ENCODE measurements around the gene ANXA11.
"Not testable (repeated sequence)": the region's sequence is repeated elsewhere in the genome, so short reads cannot be mapped to it uniquely, and the experiment has no call there.

The ANXA11 gene

DNA sequence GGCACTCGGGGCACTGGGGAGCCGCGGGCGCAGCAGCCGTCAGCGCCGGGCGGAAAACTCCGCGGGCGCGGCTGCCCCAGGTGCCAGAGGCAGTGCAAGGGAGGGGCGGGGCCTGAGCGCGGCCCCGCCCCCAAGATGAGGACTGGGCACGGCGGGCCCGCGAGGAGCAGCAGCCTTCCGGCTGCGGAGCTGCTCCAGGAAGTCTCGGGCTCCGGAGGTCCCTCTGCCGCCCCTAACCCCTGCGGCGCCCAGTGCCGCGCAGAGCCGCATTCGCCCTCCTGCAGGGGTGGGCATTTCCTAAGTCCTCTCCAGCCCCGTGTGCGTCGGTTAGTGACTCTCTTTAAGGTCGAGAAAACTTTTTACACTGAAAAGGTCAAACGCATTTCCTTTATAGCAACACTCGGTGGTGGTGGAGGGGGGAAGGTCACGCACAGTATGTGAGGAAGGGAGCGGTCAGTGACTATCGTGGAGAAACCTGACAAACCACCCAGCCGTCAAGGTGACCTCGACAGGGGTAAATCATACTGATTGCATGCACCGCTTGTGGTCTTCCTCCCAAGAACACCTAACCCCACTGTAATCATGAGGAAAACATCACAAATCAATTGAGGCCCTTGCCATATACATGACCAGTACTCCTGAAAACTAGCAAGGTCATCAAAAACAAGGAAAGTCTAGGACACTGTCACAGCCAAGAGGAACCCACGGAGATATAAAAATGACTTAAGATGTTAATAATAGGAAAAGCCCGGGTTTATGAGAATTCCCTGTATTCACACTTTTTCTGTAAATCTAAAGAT lies at the start of gene ANXA11:
ANXA11 (minus strand) TSS at position 61 of the 800 bp plus-strand sequence. CDS start 32,676 bp downstream, outside the sequence.
- POLR2A ChIA-PET = interaction anchor here (0.6 to 1.0 kb wide), 2 partner anchors 18 to 27 kb away, joined by 3 to 4 read pairs; no protein-coding TSS in a partner anchor
- CTCF ChIA-PET = interaction anchor here (1.5 kb wide), 1 partner anchor 18 kb away, joined by 4 read pairs; no protein-coding TSS in a partner anchor
- DNase-seq (ENCODE audit: extremely low spot score) = peak; percentile 93
- TF ChIP-seq, protein P1, sequence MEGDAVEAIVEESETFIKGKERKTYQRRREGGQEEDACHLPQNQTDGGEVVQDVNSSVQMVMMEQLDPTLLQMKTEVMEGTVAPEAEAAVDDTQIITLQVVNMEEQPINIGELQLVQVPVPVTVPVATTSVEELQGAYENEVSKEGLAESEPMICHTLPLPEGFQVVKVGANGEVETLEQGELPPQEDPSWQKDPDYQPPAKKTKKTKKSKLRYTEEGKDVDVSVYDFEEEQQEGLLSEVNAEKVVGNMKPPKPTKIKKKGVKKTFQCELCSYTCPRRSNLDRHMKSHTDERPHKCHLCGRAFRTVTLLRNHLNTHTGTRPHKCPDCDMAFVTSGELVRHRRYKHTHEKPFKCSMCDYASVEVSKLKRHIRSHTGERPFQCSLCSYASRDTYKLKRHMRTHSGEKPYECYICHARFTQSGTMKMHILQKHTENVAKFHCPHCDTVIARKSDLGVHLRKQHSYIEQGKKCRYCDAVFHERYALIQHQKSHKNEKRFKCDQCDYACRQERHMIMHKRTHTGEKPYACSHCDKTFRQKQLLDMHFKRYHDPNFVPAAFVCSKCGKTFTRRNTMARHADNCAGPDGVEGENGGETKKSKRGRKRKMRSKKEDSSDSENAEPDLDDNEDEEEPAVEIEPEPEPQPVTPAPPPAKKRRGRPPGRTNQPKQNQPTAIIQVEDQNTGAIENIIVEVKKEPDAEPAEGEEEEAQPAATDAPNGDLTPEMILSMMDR (IDR thresholded peaks at IDR 0.05; ENCODE audit: control extremely low read depth, extremely low read depth, low read depth, missing control alignments) = no peak

DNA sequence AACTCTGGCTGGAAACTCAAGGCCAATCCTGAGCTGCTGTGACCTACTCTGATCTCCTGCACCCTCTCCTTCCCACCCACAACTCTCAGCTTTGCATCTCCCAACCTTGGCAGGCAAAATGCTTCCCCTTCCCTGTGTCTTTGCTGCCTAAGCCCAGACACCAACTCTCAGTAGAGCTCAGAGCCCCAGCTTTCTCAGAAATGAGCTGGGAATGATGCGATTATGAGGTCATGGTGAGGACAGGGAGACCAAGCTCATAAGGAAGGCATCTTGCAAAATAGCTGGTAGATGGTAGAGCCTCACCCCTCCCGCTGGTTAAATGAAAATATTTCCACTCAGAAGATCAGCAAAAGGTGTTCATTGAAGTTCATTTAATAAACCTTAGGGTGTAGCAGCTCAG lies 49.4 kb upstream of the ANXA11 start:
- DNase-seq (ENCODE audit: extremely low spot score); POLR2A ChIA-PET; CTCF ChIA-PET: not testable (repeated sequence)

DNA sequence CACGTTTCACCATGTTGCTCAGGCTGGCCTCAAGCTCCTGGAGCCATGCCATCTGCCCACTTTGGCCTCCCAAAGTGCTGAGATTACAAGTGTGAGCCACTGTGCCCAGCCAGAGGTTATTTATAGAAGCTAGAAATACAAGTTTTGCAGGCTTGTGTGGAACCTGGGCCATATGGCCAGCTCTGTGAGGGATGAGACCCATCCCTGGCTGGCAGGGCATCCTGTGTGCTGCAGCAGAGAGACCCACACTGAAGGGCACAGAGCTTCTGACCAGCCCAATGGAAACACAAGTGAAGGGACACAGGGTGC lies 48.6 kb upstream of the ANXA11 start:
- POLR2A ChIA-PET; DNase-seq (ENCODE audit: extremely low spot score): not testable (repeated sequence)
- CTCF ChIA-PET = interaction anchor here (1.1 to 1.2 kb wide), 2 partner anchors 37 to 107 kb away, joined by 3 read pairs; no protein-coding TSS in a partner anchor

DNA sequence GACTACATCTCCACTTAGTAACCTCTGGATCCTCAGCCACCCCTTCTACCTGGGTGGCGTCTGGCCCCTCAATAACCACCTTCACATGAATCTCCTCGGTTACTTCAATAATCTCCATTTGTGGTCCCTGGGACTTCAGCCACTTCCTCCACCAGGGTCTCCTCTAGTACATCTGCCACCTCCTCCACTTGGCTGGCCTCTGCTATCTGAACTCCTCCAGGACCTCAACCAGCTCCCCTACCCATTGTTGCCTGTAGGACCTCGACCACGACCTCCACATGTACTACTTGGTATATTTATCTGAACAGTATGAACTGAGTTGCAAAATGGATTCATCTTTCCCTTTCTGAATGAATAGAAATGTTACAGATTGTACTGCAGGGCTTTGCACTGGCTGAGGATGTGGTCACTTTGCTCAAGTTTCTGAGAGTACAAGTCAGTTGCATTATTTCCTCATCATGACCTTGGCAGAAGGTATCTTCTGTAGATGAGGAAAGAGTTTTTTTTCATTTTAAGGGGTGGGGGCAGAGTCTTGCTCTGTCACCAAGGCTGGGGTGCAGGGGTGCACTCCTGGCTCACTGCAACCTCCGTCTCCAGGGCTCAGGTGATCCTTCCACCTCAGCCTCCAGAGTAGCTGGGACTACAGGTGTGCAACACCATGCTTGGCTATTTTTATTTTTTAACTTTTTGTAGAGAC lies 48.1 kb upstream of the ANXA11 start:
- DNase-seq (ENCODE audit: extremely low spot score) = peak; percentile 18
- ChIA-PET POLR2A (interaction anchor here (0.6 kb wide), 1 partner anchor 255 kb away, joined by 3 read pairs; no protein-coding TSS in a partner anchor), CTCF (interaction anchor here (1.1 to 2.2 kb wide), 6 partner anchors 7 to 110 kb away, joined by 3 to 11 read pairs (median 3); no protein-coding TSS in a partner anchor)
- TF ChIP-seq, protein P1 (IDR thresholded peaks at IDR 0.05; ENCODE audit: control extremely low read depth, extremely low read depth, low read depth, missing control alignments) = no peak

DNA sequence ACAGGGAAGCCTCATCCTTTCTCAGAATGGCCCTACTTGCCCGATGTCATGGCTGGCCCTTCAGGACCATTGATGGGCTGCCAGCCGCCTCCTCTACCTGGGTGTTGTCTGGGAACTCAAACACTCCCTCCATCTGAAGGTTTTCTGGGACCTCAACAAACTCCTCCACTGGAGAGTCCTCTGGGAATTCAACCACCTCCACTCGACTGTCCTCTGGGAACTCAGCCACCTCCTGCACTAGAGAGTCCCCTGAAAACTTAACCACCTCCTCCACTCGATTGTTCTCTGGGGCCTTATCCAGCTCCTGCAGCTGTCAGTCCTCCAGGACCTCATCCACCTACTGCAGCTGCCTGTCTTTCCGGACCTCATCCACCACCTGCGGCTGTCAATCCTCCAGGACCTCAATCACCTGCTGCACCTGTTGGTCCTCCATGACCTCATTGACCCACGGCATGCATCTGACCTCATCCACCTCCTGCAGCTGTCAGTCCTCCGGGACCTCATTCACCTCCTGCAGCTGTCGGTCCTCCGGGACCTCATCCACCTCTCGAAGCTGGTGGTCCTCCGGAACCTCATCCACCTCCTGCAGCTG lies 47.1 kb upstream of the ANXA11 start:
- TF ChIP-seq, protein P1 (IDR thresholded peaks at IDR 0.05; ENCODE audit: control extremely low read depth, extremely low read depth, low read depth, missing control alignments) = no peak
- POLR2A ChIA-PET = no interaction called here
- CTCF ChIA-PET = interaction anchor here (0.8 to 2.2 kb wide), 6 partner anchors 8 to 109 kb away, joined by 3 to 11 read pairs (median 3); no protein-coding TSS in a partner anchor
- DNase-seq (ENCODE audit: extremely low spot score) = peak; percentile 4

DNA sequence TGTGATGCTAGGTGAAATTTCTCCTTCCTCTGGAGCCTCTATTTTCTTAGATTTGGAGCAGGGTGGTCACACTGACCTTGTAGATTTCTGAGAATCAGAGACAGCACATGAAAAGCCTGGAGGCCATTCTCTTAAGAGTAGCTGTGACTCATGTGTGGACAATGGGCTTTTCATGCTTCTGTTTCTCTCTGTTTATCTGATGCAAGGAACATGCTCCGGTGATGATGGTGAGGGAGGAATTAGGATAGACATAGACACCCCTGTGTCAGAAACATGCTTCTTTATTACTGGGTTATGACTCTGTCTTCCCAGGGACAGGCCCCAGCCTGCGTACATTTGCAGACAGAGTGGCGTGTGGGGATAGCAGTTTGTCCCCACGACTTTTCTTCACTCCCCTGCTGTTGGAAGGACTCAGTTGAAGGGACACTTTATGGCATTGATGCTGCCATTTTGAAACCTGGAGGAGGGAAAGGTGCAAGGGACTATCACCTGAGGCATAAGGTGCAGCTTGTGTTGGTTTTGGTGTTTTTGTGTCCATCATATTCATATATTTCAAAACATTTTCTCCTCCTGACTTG lies 46.5 kb upstream of the ANXA11 start:
- DNase-seq (ENCODE audit: extremely low spot score); POLR2A ChIA-PET: not testable (repeated sequence)
- CTCF ChIA-PET = interaction anchor here (1.1 to 2.2 kb wide), 3 partner anchors 9 to 108 kb away, joined by 3 to 11 read pairs (median 3); no protein-coding TSS in a partner anchor

DNA sequence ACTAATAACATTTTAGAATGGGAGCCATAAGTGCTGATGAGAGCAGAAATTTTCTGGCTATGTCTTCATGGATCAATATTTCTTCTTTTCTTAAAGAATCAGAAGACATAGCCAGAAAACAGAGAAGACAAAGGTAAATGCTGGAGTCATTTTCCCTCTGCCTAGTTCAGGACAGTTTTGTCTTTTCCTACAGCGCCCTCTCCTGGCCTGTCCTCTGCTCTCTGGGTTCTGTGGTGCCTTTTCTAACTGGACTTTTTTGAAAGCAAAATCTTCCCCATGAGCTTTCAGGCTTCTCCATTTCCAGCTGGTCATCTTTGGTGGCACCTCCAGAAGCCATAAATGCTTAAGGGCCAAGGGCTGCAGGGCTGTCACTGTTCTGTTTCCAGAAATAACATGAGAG lies 45.1 kb upstream of the ANXA11 start:
- DNase-seq (ENCODE audit: extremely low spot score); POLR2A ChIA-PET; CTCF ChIA-PET: not testable (repeated sequence)

DNA sequence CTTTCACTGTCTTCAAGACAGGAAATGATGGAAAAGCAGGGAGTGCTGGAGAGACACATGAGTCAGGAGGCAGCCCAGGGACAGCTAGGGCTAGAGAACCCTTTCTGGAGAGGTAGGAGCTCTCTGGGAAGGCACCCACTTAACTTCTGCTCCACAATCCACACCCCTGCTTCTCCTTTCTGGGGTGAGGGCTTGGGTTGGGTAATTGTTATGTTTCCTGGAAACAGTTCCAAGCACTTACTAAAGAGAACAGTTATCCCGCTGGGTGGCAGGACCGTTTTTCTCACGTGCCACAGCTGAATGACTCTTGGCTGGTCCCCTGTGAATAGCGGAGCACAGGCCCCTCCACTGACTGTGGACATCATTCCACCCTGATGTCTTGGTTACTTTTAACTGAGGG lies 44.6 kb upstream of the ANXA11 start:
- POLR2A ChIA-PET; CTCF ChIA-PET; DNase-seq (ENCODE audit: extremely low spot score): not testable (repeated sequence)

DNA sequence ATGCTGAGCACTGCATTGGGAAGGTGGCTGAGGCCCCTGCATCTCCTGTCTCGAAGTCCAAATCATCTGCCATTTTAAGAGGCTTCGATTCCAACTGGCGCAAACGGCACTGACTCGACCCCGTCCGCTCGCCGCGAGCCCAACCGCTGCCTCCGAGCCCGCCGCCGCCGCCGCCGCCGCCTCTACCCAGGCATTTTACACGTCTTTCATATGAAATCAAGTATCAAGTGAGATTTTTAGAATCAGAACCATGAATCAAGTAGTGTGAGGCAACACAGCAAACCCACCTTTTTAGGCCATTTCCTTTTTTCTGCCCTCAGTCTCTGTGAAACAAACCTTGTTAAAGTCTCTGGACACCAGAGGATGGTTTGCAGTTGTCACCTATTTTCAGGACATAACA lies 42.3 kb upstream of the ANXA11 start:
- POLR2A ChIA-PET; CTCF ChIA-PET; DNase-seq (ENCODE audit: extremely low spot score): not testable (repeated sequence)

DNA sequence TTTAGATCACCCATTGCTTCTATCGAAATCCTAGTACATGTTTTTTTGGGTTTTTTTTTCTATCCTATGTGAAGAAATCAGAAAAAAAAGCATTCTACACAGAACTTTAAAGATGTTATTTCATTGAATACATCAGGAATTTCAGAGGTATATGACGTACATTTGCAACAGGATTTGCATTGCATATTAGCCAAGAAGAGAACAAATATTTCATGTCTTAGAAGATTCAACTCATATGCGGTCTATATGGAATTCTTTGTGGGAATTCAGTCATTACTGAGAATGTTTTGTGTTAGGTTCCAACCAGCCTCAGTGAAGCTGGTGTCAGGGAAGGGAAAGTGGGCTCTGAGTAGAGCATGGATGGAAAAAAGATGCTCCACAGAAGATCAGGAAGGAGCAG lies 39.0 kb upstream of the ANXA11 start:
- DNase-seq (ENCODE audit: extremely low spot score); POLR2A ChIA-PET; CTCF ChIA-PET: not testable (repeated sequence)

DNA sequence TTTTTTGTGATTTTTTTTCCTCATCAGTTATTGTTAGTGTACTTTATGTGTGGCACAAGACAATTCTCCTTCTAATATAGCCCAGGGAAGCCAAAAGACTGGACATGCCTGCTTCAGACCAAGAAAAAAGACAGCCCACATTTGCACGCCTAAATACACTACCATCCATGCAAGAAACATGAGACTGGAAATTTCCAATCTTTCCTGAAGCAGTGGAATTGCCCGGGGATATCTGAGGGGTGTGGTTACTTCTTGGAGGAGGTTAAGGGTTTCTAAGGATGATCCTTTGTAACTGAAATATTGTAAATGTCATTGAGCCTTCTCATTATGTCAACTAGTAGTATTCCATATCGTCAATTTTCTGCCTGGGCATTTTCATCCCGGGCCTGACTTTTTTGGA lies 37.0 kb upstream of the ANXA11 start:
- CTCF ChIA-PET; POLR2A ChIA-PET; DNase-seq (ENCODE audit: extremely low spot score): not testable (repeated sequence)

DNA sequence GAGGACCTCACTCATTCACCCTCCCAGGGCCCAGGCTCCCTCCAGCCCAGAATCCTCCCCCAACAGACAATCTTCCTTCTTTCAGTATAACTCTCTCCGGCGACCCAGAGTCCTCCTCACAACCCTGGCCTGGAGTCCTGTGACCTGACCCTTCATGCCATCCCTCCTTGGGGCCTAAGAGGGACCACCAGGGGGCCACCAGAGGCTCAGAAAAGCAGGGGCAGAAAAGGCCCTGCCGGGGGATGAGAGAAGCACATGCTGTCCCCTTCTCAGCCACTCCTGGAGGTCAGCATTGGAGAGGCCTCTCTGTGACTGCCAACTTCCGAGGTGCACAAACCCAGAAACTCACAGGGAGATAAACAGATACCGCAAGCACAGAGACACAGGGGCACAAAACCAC lies 31.1 kb upstream of the ANXA11 start:
- CTCF ChIA-PET; DNase-seq (ENCODE audit: extremely low spot score); POLR2A ChIA-PET: not testable (repeated sequence)

DNA sequence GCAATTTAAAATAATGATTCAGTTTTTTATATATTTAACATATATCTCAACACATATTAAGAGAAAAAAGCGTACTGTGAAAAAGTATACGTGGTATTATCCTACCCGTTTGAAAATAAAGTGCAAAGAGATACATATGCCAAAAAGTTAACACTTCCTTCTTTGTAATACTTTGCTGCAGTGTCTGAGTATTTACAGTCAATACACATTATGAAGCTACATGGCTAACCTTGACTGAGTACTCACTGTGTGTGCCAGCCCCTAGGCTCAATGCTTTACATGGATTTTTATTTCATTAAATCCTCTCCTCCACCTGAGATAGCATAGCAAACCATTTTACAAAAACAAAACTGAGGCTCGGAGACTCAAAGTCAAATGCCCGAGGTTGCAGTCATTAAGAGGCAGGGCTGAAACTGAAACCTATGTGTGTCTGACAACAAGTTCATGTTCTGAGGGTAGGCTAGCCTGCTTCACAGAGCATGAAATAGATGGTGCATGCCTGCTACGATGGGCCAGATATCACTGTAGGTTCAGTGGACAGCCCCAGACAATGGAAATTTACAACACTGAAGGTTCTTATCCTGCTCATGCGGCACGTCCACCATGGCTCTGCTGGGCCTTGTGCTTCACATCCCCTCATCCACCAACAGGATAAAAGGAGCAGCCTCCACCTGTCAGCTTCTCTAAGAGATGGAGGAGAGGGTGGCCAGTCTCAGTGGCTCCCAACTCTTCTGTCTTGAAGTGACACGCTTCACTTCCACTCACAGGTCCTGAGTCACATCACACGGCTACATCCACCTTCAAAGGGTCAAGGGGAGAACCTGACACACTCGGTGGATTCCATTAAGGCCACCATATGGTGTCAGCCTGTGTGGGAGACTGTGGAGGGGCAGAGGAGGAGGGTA lies 29.2 kb upstream of the ANXA11 start:
- POLR2A ChIA-PET; DNase-seq (ENCODE audit: extremely low spot score); CTCF ChIA-PET: not testable (repeated sequence)
